OCI-LY1 (cell line): ENCODE data around the gene MRPL51.

Experiments
- CTCF ChIP-seq: fragments of 200-600 bp; sonication (generic), shearing (Covaris generic); IDR thresholded peaks from 2 replicates; pipeline ENCODE4 v1.5.1; 2017; ENCODE audit warnings: mild to moderate bottlenecking, antibody characterized with exemption, low read length, moderate library complexity, mixed read lengths
- EZH2 ChIP-seq: fragments of 200-600 bp; sonication (generic), shearing (Covaris generic); IDR thresholded peaks from 2 replicates; pipeline ENCODE4 v1.8.0; 2017; ENCODE audit warnings: borderline replicate concordance, mixed run types, mild to moderate bottlenecking, antibody characterized with exemption, low read length, moderate library complexity, mixed read lengths

GRCh38 chr12:6492838-6493496 lies at the start of gene MRPL51:
- no peak for TF ChIP-seq CTCF
- no peak for TF ChIP-seq EZH2
